ENCODE results near the gene APOL4.
"Not testable (repeated sequence)": the region's sequence is repeated elsewhere in the genome, so short reads cannot be mapped to it uniquely, and the experiment has no call there.

Gene APOL4

DNA sequence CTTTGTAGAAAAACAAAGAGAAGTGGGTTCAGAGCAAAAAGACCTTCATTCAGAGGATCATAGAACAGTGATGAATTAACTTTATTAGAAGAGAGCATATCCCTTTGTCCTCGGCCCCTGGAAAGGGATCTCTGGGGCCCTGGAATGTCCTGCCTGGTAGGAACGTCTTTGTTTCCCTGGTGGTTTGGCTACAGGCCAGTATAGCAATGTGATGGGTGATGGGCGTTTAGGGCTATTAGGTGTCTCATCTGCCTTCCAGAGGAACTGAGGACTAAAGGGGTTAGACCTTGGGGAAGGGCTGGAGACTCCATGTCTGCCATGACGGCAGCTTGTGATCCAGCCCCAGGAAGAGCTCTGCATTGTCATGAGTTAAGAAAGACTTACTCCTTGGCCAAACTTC is 9.1 kb downstream of the APOL4 start:
- no peak for DNase-seq (ENCODE audit: low spot score)
- TF ChIP-seq, protein P1, sequence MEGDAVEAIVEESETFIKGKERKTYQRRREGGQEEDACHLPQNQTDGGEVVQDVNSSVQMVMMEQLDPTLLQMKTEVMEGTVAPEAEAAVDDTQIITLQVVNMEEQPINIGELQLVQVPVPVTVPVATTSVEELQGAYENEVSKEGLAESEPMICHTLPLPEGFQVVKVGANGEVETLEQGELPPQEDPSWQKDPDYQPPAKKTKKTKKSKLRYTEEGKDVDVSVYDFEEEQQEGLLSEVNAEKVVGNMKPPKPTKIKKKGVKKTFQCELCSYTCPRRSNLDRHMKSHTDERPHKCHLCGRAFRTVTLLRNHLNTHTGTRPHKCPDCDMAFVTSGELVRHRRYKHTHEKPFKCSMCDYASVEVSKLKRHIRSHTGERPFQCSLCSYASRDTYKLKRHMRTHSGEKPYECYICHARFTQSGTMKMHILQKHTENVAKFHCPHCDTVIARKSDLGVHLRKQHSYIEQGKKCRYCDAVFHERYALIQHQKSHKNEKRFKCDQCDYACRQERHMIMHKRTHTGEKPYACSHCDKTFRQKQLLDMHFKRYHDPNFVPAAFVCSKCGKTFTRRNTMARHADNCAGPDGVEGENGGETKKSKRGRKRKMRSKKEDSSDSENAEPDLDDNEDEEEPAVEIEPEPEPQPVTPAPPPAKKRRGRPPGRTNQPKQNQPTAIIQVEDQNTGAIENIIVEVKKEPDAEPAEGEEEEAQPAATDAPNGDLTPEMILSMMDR (IDR thresholded peaks at IDR 0.05): no peak
- Histone ChIP-seq H3K4me3 (no peak overlapping the region), H3K27ac (no peak overlapping the region)

DNA sequence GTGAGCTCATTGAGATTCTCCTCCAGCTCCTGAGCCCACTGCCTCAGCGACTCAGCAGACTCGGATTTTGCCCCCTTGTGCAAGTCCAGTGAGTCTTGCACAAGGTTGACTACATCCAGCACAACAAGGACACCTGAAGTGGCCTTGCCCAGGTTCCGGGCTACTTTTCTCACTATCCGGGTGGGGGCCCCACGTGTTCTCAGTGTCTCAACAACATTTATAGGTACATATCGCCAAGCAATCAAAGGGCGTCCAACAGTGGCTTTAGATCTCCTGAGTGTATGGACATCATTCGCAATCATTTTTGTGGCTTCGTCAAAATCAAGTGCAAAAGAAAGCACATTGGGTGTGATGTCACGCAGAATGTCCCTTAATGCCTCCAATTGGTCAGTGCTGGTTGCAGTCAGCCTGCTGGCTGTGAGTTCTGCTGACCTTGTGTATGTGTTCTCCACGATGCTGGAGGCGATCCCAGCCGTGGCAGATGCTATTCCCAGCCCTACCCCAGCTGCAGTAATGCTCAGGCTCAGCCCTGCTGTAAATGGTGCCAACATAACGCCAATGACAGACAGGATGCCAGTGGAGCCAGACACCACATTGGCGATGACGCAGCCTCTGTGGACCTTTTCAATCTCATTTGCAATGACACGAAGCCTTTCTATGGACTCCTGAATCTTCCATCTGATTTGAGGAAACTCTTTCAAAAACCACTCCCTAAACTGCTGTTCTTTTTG is 10.3 kb downstream of the APOL4 start:
- TF ChIP-seq, protein P1 (IDR thresholded peaks at IDR 0.05): no peak
- Histone ChIP-seq H3K27ac (peak overlapping the region in 1 of 2 donors; percentile 34), H3K4me3 (no peak overlapping the region)
- peak; percentile 75 for DNase-seq (ENCODE audit: low spot score)

DNA sequence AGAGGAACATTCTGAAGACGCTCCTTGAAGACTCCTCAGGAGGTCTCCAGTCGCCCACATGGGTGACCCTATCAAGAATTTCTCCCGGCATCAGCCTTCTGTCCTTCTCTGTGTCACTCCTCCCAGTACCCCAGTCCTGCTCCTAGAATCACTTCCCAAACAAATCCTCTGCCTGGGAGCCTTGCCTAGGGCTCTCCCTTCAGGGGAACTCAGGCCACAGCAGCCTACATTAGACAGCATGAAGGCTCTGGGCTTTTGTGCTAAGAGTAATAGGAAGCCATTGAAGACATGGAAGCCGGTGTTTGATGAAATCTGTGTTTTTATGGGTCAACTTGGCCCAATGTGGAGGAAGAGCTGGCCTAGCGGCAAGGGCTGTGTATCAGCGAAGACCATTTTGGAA is 13.7 kb downstream of the APOL4 start:
- not testable (repeated sequence) for DNase-seq (ENCODE audit: low spot score); H3K4me3 ChIP-seq; H3K27ac ChIP-seq

DNA sequence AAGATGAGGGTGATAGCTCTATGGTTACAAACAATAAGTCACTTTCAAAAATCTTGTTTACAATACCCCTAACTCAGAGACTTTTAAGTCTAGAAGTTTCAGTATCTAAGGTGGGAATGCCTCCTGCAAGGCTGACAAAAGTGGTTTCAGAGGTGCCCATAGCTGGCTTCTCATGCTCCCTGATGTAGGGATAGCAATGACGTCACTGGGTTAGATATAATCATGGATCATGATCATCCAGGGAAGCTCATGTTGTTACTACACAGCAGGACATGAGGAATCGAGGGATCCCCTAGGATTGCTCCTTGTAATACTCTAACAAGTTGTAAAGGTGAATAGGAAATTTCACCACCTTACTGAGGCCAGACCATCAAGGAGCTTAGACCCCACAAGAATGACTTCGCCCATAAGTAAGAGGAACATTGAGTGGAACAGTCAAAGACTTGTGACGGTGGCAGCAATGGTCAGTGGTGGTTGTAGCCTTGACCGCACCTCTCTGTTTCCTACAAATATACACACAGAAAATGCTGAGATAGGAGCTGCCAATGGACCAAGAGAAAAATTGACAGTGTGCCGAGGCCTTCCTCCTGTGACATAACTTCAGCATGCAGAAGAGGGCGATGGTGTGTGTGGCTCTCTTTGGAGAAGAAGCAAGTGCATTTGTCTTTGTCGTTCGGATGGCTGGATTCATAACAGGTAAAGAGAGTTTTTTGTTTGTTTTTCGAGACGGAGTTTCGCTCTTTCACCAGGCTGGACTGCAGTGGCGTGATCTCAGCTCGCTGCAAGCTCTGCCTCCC is 15.6 kb downstream of the APOL4 start:
- DNase-seq (ENCODE audit: low spot score): no peak
- TF ChIP-seq, protein P1 (IDR thresholded peaks at IDR 0.05): no peak
- Histone ChIP-seq H3K4me3 (no peak overlapping the region), H3K27ac (no peak overlapping the region)

DNA sequence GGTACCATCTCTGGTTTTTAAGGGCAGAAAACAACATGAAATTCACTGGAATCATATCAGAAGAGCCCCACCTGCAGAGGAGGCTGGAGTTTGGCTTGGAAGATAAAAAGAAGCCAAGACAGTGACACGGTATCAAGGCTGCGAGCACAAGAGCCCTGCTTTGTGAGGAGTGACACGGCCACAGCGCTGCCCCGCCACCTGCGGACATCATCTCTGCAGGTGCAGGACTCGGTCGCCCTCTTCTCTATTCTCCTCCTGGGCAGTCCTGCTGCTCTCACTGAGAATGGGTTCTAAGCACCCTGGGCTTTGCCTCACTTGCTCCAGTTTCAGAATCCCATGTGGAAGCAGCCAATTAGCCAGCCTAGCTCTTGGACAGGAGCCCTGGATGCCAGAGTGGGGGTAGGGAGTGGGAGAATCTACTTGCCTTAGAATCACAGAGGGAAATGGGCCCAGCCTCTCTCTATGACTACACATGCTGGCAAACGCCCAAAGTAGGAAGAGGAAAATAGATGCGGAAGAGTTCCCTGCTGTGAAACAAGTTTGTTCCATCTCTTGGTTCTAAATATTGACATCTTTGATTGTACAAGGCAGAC is 17.1 kb downstream of the APOL4 start:
- no peak for DNase-seq (ENCODE audit: low spot score)
- H3K27ac ChIP-seq: peak overlapping the region in 1 of 2 donors; percentile 17
- no peak overlapping the region for H3K4me3 ChIP-seq
- TF ChIP-seq, protein P1 (IDR thresholded peaks at IDR 0.05): no peak

DNA sequence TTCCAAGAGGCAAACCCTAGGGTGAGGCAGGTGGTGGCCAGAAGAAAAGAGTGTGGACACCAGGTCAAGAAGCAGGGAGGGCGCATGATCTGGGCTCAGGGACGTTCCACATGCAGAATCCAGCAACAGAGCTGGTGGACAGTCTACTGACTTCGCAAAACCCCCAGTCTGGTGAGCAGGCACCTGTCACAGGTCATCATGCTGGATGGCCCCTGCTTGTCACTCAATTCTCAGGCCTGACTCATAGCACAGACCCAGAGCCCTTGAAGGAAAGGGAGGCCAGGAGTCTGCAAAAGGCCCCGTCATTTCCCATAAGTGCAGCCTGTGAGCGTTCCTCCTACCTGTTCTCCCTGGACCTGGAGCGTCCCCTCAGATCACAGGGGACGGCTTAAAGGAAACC is 18.2 kb downstream of the APOL4 start:
- H3K27ac ChIP-seq: no peak overlapping the region
- no peak for DNase-seq (ENCODE audit: low spot score)
- H3K4me3 ChIP-seq: no peak overlapping the region
- TF ChIP-seq, protein P1 (IDR thresholded peaks at IDR 0.05): no peak

DNA sequence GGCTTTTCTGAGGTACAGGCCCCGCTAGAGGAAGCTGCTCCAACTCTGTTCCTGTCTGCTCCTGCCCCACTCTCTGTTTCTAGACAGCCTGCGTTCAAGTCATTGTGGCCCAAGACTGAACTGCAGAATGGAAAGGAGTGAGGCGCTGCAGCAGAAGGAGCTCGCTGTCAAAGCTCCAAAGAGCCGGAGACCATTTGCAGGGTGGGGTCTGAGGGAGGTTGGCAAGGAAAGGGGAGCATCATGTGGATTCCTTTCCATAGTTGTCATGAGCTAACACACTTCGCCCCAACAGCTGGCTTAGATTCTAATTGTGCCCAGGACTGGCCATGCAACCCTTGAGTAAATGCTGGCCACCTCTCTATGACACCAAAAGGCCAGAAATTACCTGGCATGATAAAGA is 18.8 kb downstream of the APOL4 start:
- TF ChIP-seq, protein P1 (IDR thresholded peaks at IDR 0.05): no peak

More for the DNA sequence above, 18.8 kb downstream of the APOL4 start:
- DNase-seq (ENCODE audit: low spot score): no peak
- no peak overlapping the region for H3K27ac ChIP-seq
- no peak overlapping the region for H3K4me3 ChIP-seq

All from coronary artery (tissue), 2 donors.